HEK293 (cell line): Measurements from ENCODE around the gene COL5A1.

Source experiments
- CTCF ChIA-PET: fragments of 350-600 bp; formaldehyde crosslinking; extraction: SDS; loops from one replicate; lab custom pipeline; 2021; ENCODE audit warnings: antibody characterized with exemption; lab: Yijun Ruan, JAX
- POLR2A ChIA-PET: fragments of 300-600 bp; formaldehyde crosslinking; extraction: SDS; loops from one replicate; lab custom pipeline; 2020; ENCODE audit warnings: antibody characterized with exemption, inconsistent platforms; lab: Yijun Ruan, JAX
- H3K27ac ChIP-seq: fragments of 200-500 bp; sonication (Bioruptor generic); 2 replicates; pipeline ENCODE4 v1.5.1; 2014; ENCODE audit warnings: low read depth, low read length, control low read depth, inconsistent platforms; ENCODE audit errors: extremely low read depth
- H3K36me3 ChIP-seq, 2 experiments: fragments of 200-500 bp in 1 of 2; sonication (Bioruptor generic) in 1 of 2; 1 replicate in 1 of 2; 2 replicates in 1 of 2; pipeline ENCODE4 v1.5.1; 2014 to 2017; ENCODE audit warnings: inconsistent platforms in 2 of 2, low read length in 2 of 2; ENCODE audit not compliant: control insufficient read depth in 2 of 2, insufficient read depth in 1 of 2
- H3K4me1 ChIP-seq: fragments of 200-500 bp; sonication (Bioruptor generic); 2 replicates; pipeline ENCODE4 v1.5.1; 2014; ENCODE audit warnings: mild to moderate bottlenecking, low read length, inconsistent platforms; ENCODE audit not compliant: control insufficient read depth, insufficient read depth
- H3K4me3 ChIP-seq: 2 replicates; pipeline ENCODE4 v1.5.1; 2011; ENCODE audit warnings: low read depth, mild to moderate bottlenecking, control low read depth, low read length, moderate library complexity
- H3K9me3 ChIP-seq: fragments of 200-500 bp; sonication (Bioruptor generic); 2 replicates; pipeline ENCODE4 v1.5.1; 2014; ENCODE audit warnings: low read depth, low read length, inconsistent platforms; ENCODE audit not compliant: control insufficient read depth, insufficient read depth
- BCL11B ChIP-seq: fragments of 450-650 bp; formaldehyde crosslinking; IDR thresholded peaks from 2 replicates; pipeline ENCODE4 v1.5.1; 2016; ENCODE audit warnings: low read depth, missing biosample characterization, missing genetic modification characterization
- FEZF1 ChIP-seq: fragments of 450-650 bp; formaldehyde crosslinking; IDR thresholded peaks from 2 replicates; pipeline ENCODE4 v1.5.1; 2016; ENCODE audit warnings: missing biosample characterization, missing genetic modification characterization
- GLIS2 ChIP-seq: fragments of 450-650 bp; formaldehyde crosslinking; IDR thresholded peaks from 2 replicates; pipeline ENCODE4 v1.5.1; 2016; ENCODE audit warnings: missing biosample characterization, missing genetic modification characterization
- TSHZ1 ChIP-seq: fragments of 450-650 bp; formaldehyde crosslinking; IDR thresholded peaks from 2 replicates; pipeline ENCODE4 v1.5.1; 2016; ENCODE audit warnings: missing biosample characterization, missing genetic modification characterization, borderline replicate concordance
- ZBTB1 ChIP-seq: fragments of 450-650 bp; formaldehyde crosslinking; IDR thresholded peaks from 2 replicates; pipeline ENCODE4 v1.5.1; 2016; ENCODE audit warnings: missing biosample characterization, missing genetic modification characterization
- ZBTB10 ChIP-seq: fragments of 450-650 bp; formaldehyde crosslinking; IDR thresholded peaks from 2 replicates; pipeline ENCODE4 v1.5.1; 2016; ENCODE audit warnings: missing biosample characterization, missing genetic modification characterization
- ZNF155 ChIP-seq: fragments of 450-650 bp; formaldehyde crosslinking; IDR thresholded peaks from 2 replicates; pipeline ENCODE4 v1.5.1; 2016; ENCODE audit warnings: missing biosample characterization, missing genetic modification characterization
- ZNF211 ChIP-seq: fragments of 450-650 bp; formaldehyde crosslinking; IDR thresholded peaks from 2 replicates; pipeline ENCODE4 v1.5.1; 2016; ENCODE audit warnings: low read depth, missing biosample characterization, missing genetic modification characterization
- ZNF37A ChIP-seq: fragments of 450-650 bp; IDR thresholded peaks from 2 replicates; pipeline ENCODE4 v1.5.1; 2018; ENCODE audit warnings: missing biosample characterization, missing genetic modification characterization
- ZNF394 ChIP-seq: fragments of 450-650 bp; formaldehyde crosslinking; IDR thresholded peaks from 2 replicates; pipeline ENCODE4 v1.5.1; 2016; ENCODE audit warnings: missing biosample characterization, missing genetic modification characterization, mild to moderate bottlenecking, moderate library complexity, borderline replicate concordance
- ZNF555 ChIP-seq: fragments of 450-650 bp; formaldehyde crosslinking; conservative IDR thresholded peaks from 2 replicates; pipeline ENCODE4 v1.5.1; 2017; ENCODE audit warnings: missing biosample characterization, mild to moderate bottlenecking, missing genetic modification characterization, inconsistent platforms
- ZNF561 ChIP-seq: fragments of 450-650 bp; IDR thresholded peaks from 2 replicates; pipeline ENCODE4 v1.5.1; 2018; ENCODE audit warnings: missing biosample characterization, missing genetic modification characterization, borderline replicate concordance
- ZNF670 ChIP-seq: fragments of 450-650 bp; formaldehyde crosslinking; IDR thresholded peaks from 2 replicates; pipeline ENCODE4 v1.5.1; 2016; ENCODE audit warnings: missing biosample characterization, missing genetic modification characterization, low read depth
- ZSCAN16 ChIP-seq: fragments of 450-650 bp; formaldehyde crosslinking; IDR thresholded peaks from 2 replicates; pipeline ENCODE4 v1.5.1; 2016; ENCODE audit warnings: missing biosample characterization, missing genetic modification characterization
- ZSCAN4 ChIP-seq: fragments of 450-650 bp; formaldehyde crosslinking; IDR thresholded peaks from 2 replicates; pipeline ENCODE4 v1.5.1; 2017; ENCODE audit warnings: missing biosample characterization, missing genetic modification characterization
- TF ChIP-seq, protein P1 (sequence below): fragments of 450-650 bp; formaldehyde crosslinking; IDR thresholded peaks from 2 replicates; pipeline ENCODE4 v1.5.1; 2016; ENCODE audit warnings: missing biosample characterization, missing genetic modification characterization, low read depth

The COL5A1 gene

DNA sequence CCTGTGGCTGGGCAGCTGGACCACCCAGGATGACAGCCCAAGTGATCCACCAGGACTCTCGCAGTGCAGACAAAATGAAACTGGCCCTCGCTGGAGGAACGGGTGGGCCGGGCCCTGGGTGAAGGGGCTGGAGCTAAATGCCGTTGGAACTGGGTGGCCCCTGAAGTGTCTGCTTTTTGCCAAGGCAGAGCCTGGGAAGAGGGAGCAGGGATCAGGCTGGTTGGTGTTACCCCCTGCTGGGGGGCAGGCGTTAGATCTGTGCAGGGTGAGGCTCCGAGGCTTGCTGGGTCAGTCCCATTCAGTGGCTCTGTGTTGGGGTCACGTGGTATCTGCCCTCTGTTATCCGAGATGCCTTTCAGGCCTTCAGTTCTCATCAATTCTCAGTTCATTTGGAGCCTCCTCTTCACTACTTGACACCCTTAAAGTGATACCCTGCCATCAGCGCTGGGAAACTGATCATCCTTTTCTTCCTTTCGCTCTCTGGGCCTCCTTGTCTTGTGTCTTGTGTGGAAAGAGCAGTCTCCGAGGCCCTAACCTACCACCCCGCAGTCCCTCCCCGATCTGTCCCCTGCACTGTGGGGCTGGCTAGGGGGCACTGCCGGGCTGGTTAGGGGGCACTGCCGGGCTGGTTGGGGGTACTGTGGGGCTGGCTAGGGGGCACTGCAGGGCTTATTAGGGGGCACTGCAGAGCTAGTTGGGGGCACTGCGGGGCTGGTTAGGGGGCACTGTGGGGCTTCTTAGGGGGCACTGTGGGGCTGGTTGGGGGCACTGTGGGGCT is 37.3 kb downstream of the COL5A1 start:
- no peaks in the 10 kb centered on the region for H3K9me3 ChIP-seq
- no peaks in the 10 kb centered on the region for H3K36me3 ChIP-seq
- CTCF ChIA-PET, result interaction anchor here (0.8 to 1.5 kb wide), 4 partner anchors 8 to 19 kb away, joined by 3 to 6 read pairs (median 4); no protein-coding TSS in a partner anchor
- POLR2A ChIA-PET, result no interaction called here
- no peak overlapping the region for H3K27ac ChIP-seq
- H3K4me1 ChIP-seq, result no peaks in the 10 kb centered on the region
- TF ChIP-seq FEZF1 (tag by site-specific recombination) (no peak), ZSCAN4 (tag by site-specific recombination) (no peak), ZNF37A (tag by site-specific recombination) (no peak), ZSCAN16 (tag by site-specific recombination) (no peak), ZNF561 (tag by site-specific recombination) (no peak), ZNF670 (tag by site-specific recombination) (no peak), TSHZ1 (tag by site-specific recombination) (no peak), BCL11B (tag by site-specific recombination) (no peak), ZBTB1 (no peak), GLIS2 (tag by site-specific recombination) (no peak), ZBTB10 (tag by site-specific recombination) (no peak)
- TF ChIP-seq, protein P1, sequence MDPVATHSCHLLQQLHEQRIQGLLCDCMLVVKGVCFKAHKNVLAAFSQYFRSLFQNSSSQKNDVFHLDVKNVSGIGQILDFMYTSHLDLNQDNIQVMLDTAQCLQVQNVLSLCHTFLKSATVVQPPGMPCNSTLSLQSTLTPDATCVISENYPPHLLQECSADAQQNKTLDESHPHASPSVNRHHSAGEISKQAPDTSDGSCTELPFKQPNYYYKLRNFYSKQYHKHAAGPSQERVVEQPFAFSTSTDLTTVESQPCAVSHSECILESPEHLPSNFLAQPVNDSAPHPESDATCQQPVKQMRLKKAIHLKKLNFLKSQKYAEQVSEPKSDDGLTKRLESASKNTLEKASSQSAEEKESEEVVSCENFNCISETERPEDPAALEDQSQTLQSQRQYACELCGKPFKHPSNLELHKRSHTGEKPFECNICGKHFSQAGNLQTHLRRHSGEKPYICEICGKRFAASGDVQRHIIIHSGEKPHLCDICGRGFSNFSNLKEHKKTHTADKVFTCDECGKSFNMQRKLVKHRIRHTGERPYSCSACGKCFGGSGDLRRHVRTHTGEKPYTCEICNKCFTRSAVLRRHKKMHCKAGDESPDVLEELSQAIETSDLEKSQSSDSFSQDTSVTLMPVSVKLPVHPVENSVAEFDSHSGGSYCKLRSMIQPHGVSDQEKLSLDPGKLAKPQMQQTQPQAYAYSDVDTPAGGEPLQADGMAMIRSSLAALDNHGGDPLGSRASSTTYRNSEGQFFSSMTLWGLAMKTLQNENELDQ (tag by site-specific recombination), result no peak
- no peak overlapping the region for H3K4me3 ChIP-seq

GRCh38 chr9:134679616-134680392 is 38.2 kb downstream of the COL5A1 start:
- H3K4me1 ChIP-seq, result no peaks in the 10 kb centered on the region
- CTCF ChIA-PET, result interaction anchor here (0.6 to 1.4 kb wide), 4 partner anchors 10 to 223 kb away, joined by 3 to 10 read pairs (median 4); no protein-coding TSS in a partner anchor
- H3K4me3 ChIP-seq, result no peak overlapping the region
- H3K27ac ChIP-seq, result no peak overlapping the region
- H3K9me3 ChIP-seq, result no peaks in the 10 kb centered on the region
- POLR2A ChIA-PET, result no interaction called here
- H3K36me3 ChIP-seq, result no peaks in the 10 kb centered on the region
- TF ChIP-seq ZNF555 (tag by site-specific recombination) (no peak), ZNF155 (tag by site-specific recombination) (no peak), ZNF394 (tag by site-specific recombination) (no peak), ZNF211 (tag by site-specific recombination) (no peak)
- TF ChIP-seq, protein P1 (tag by site-specific recombination), result no peak
